ENCODE measurements around the gene GIPC2. TPM values are rescaled to one million over a fixed set of nuclear protein-coding genes. Genes with fewer than 3 reads are reported as not detected.

GIPC2 gene
- total and polyA plus RNA-seq, 2 of the 4 experiments (the other 2 are of a cell fraction), result 0.07 to 0.18 TPM

DNA sequence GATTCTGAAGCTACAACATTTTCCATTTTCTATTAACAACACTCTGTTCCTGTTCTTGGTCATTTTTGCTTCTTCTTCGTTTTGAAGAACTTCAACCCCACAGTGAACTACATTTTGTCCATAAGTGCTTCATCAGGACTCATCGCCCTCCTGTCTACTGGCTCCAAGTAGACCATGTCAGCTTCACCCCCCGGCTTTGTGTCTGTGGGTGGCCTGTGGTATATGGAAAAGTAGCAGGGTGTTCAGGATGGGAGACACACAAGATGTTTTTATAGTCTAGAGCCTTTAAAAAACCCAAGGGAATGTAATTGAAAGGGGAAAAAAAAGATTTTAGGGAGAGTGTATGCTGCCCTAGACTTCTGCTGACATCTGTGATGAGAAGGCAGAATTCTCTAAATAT, 46.1 kb downstream of the GIPC2 start:
- Histone ChIP-seq H2BK5ac (ENCODE audit: low read depth, low read length, poor library complexity, severe bottlenecking) (no peak overlapping the region), H2BK120ac (ENCODE audit: low read depth, low read length) (no peak overlapping the region), H4K91ac (ENCODE audit: insufficient read depth, low read depth, low read length) (no peak overlapping the region), H2AK5ac (ENCODE audit: low read depth, low read length) (no peak overlapping the region), H3K4ac (ENCODE audit: low read depth, low read length) (no peak overlapping the region), H4K20me1 (ENCODE audit: insufficient read depth, low read length) (no peaks in the 10 kb centered on the region), H2AK9ac (replicated peaks; ENCODE audit: low read depth, low read length, poor library complexity) (no peak overlapping the region), H3K36me3 (ENCODE audit: control insufficient read depth, insufficient read depth, low read length) (no peaks in the 10 kb centered on the region), H3K23ac (ENCODE audit: low read depth, low read length) (no peak overlapping the region), H4K8ac (ENCODE audit: low read depth in 2 of 2, low read length in 2 of 2) (no peak overlapping the region), H3K14ac (replicated peaks; ENCODE audit: low read depth, low read length) (no peak overlapping the region), H3K9ac (ENCODE audit: low read depth, low read length) (no peak overlapping the region), H4K5ac (ENCODE audit: low read depth, low read length) (no peak overlapping the region), H3K4me2 (ENCODE audit: low read depth, low read length) (no peak overlapping the region), H3K27ac (ENCODE audit: insufficient read depth, low read length) (no peak overlapping the region), H3K79me1 (ENCODE audit: low read depth in 1 of 2, low read length in 2 of 2) (no peaks in the 10 kb centered on the region), H2BK20ac (ENCODE audit: low read depth, low read length) (no peak overlapping the region), H3K56ac (ENCODE audit: extremely low read depth, insufficient read depth, low read length) (no peak overlapping the region), H3K9me1 (ENCODE audit: insufficient read depth, low read length) (no peaks in the 10 kb centered on the region), H2AFZ (replicated peaks; ENCODE audit: low read length, poor library complexity) (no peak overlapping the region), H3K27me3 (ENCODE audit: control insufficient read depth, insufficient read depth, low read length) (no peaks in the 10 kb centered on the region), H3K4me3 (ENCODE audit: insufficient read depth, low read depth, low read length) (no peak overlapping the region), H3K9me3 (ENCODE audit: control insufficient read depth, insufficient read depth, low read length) (no peaks in the 10 kb centered on the region; the same call in 1 of the 2 replicates), H2BK15ac (ENCODE audit: low read depth, low read length) (no peak overlapping the region), H3K18ac (ENCODE audit: low read depth, low read length) (no peak overlapping the region), H3K4me1 (ENCODE audit: control insufficient read depth, insufficient read depth, low read length) (no peaks in the 10 kb centered on the region; the same call in 1 of the 2 replicates)
- intact Hi-C loops (cut with micrococcal nuclease), result no loop called here
- TF ChIP-seq, protein P1, sequence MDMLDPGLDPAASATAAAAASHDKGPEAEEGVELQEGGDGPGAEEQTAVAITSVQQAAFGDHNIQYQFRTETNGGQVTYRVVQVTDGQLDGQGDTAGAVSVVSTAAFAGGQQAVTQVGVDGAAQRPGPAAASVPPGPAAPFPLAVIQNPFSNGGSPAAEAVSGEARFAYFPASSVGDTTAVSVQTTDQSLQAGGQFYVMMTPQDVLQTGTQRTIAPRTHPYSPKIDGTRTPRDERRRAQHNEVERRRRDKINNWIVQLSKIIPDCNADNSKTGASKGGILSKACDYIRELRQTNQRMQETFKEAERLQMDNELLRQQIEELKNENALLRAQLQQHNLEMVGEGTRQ (IDR thresholded peaks at IDR 0.05; ENCODE audit: low read depth, low read length), result no peak
- TF ChIP-seq CEBPB (IDR thresholded peaks at IDR 0.05; ENCODE audit: low read depth, low read length), result no peak
- TF ChIP-seq NFE2L2 (IDR thresholded peaks at IDR 0.05; ENCODE audit: low read depth, low read length), result no peak
- TF ChIP-seq FOS (IDR thresholded peaks at IDR 0.05; ENCODE audit: low read depth, low read length), result no peak
- no peak for TF ChIP-seq RFX5 (IDR thresholded peaks at IDR 0.05; ENCODE audit: low read depth, low read length)
- no peak for TF ChIP-seq RCOR1 (IDR thresholded peaks at IDR 0.05; ENCODE audit: insufficient replicate concordance, low read length)
- TF ChIP-seq MAFK (IDR thresholded peaks at IDR 0.05; ENCODE audit: low read depth, low read length), result no peak
- WGBS, 2 experiments (ENCODE audit: extremely low coverage in 2 of 2, insufficient read length in 1 of 2), result no CpG with 5 or more reads among the region's 3 CpGs
- ChIA-PET POLR2A (ENCODE audit: unreplicated experiment) (no interaction called here), CTCF (no interaction called here)
- DNase-seq (no peak), ATAC-seq (ENCODE audit: low read depth) (no peak)
- no TSS peak for BruUV-seq (replicated peaks)
- in situ Hi-C loops (cut with MboI; ENCODE audit: low sequenced_read_pairs), result no loop called here
- dilution Hi-C loops (cut with HindIII; ENCODE audit: low sequenced_read_pairs, unreplicated experiment), result no loop called here

Data from IMR-90 (cell line).